Activated CD8-positive, alpha-beta memory T cell treated with anti-CD3 and anti-CD28 coated beads, Interleukin-2, amount 50 U/mL, for 48 hours (primary cell): ENCODE results near the gene LRRC4C.

ENCODE experiments used
- DNase-seq: peaks from one replicate; pipeline ENCODE4 v3.0.0-alpha.2; 2020

Gene LRRC4C

GRCh38 chr11:41413843-41414242, 45.6 kb downstream of the LRRC4C start:
- no peak for DNase-seq

- DNase-seq: no peak
Observed at GRCh38 chr11:41405812-41406211, 53.6 kb downstream of the LRRC4C start.

GRCh38 chr11:41404109-41404508, 55.3 kb downstream of the LRRC4C start:
- DNase-seq: no peak

GRCh38 chr11:41403458-41403857, 56.0 kb downstream of the LRRC4C start:
- no peak for DNase-seq

- no peak for DNase-seq
Observed at GRCh38 chr11:41400819-41401382, 58.6 kb downstream of the LRRC4C start.

- DNase-seq: no peak
Observed at GRCh38 chr11:41400124-41400523, 59.3 kb downstream of the LRRC4C start.

- no peak for DNase-seq
Observed at GRCh38 chr11:41399323-41399722, 60.1 kb downstream of the LRRC4C start.

- no peak for DNase-seq
Observed at GRCh38 chr11:41398175-41398574, 61.3 kb downstream of the LRRC4C start.

- DNase-seq: no peak
Observed at GRCh38 chr11:41394521-41395195, 64.8 kb downstream of the LRRC4C start.

GRCh38 chr11:41392596-41392995, 66.9 kb downstream of the LRRC4C start:
- no peak for DNase-seq

- no peak for DNase-seq
Observed at GRCh38 chr11:41389623-41390130, 69.8 kb downstream of the LRRC4C start.

GRCh38 chr11:41384329-41384728, 75.1 kb downstream of the LRRC4C start:
- DNase-seq: no peak

- no peak for DNase-seq
Observed at GRCh38 chr11:41383768-41384167, 75.7 kb downstream of the LRRC4C start.

- no peak for DNase-seq
Observed at GRCh38 chr11:41382927-41383326, 76.5 kb downstream of the LRRC4C start.

GRCh38 chr11:41379084-41379483, 80.4 kb downstream of the LRRC4C start:
- no peak for DNase-seq

GRCh38 chr11:41377709-41378394, 81.6 kb downstream of the LRRC4C start:
- no peak for DNase-seq

GRCh38 chr11:41351825-41352224, 107.6 kb downstream of the LRRC4C start:
- no peak for DNase-seq

- no peak for DNase-seq
Observed at GRCh38 chr11:41346042-41346441, 113.4 kb downstream of the LRRC4C start.

GRCh38 chr11:41334007-41334933, 125.2 kb downstream of the LRRC4C start:
- DNase-seq: no peak

- DNase-seq: no peak
Observed at GRCh38 chr11:41333357-41333756, 126.1 kb downstream of the LRRC4C start.

- DNase-seq: no peak
Observed at GRCh38 chr11:41328324-41328723, 131.1 kb downstream of the LRRC4C start.

- no peak for DNase-seq
Observed at GRCh38 chr11:41323446-41323845, 136.0 kb downstream of the LRRC4C start.

- DNase-seq: no peak
Observed at GRCh38 chr11:41320653-41321052, 138.8 kb downstream of the LRRC4C start.
